GM21619 (cell line): Measurements from ENCODE around the gene MTMR10.
A peak's percentile ranks its signal among the peaks of the same experiment; 100 is the strongest.

Source experiments
- ATAC-seq: cut with Tn5 transposase; IDR thresholded peaks from one replicate; pipeline ENCODE4 v1.9.1; 2021; ENCODE audit not compliant: unreplicated experiment

MTMR10 gene, protein sequence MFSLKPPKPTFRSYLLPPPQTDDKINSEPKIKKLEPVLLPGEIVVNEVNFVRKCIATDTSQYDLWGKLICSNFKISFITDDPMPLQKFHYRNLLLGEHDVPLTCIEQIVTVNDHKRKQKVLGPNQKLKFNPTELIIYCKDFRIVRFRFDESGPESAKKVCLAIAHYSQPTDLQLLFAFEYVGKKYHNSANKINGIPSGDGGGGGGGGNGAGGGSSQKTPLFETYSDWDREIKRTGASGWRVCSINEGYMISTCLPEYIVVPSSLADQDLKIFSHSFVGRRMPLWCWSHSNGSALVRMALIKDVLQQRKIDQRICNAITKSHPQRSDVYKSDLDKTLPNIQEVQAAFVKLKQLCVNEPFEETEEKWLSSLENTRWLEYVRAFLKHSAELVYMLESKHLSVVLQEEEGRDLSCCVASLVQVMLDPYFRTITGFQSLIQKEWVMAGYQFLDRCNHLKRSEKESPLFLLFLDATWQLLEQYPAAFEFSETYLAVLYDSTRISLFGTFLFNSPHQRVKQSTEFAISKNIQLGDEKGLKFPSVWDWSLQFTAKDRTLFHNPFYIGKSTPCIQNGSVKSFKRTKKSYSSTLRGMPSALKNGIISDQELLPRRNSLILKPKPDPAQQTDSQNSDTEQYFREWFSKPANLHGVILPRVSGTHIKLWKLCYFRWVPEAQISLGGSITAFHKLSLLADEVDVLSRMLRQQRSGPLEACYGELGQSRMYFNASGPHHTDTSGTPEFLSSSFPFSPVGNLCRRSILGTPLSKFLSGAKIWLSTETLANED

DNA sequence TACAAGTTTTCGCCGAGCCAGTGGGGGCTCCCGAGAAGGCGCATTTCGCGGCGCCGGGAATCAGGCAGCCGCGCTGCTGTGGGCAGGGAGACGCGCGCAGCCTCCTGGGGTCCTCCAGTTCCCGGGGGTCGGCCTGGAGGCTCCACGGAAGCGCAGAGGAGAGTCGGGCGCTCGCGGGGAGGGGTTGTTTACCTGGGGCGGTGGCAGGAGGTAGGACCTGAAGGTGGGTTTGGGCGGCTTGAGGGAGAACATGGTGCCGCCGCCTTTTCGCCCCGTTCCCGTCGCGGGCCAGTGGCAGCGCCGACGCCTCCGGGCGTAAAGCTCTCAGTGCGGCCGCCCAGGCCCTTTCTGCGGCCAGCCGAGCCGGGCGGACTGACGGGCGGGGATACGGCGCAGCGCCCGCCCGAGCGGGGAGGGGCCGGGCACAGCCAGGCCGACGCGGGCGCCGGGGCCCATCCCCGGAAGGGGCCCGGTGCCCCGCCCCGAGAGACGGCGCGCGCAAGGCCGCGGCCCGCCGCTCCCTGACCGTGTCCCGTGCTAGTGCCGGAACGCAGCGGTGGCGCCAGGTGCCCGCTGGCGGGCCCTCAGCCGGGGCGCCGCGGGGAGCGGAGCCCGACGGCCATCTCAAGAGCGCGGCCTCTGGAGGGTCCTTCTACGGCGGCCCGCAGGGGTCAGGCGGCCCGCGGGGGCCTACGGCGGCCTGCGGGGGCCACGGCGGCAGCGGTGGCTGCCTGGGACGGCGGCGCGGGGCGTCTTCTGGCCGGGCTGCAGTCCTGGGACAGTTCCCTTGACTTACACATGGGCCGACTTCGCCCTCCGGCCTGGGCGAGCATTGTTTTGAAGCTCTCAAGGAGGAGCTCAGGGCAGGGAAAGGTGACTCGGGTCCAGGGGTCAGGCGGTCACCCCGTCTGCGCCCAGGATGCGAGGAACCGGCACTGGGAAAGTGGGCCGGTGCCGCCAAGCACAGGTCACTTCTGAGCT lies at the start of gene MTMR10:
Gene MTMR10 (minus strand): TSS at position 374 of the 981 bp plus-strand sequence. CDS start 122 bp downstream, at position 252.
- peak; percentile 84 for ATAC-seq

DNA sequence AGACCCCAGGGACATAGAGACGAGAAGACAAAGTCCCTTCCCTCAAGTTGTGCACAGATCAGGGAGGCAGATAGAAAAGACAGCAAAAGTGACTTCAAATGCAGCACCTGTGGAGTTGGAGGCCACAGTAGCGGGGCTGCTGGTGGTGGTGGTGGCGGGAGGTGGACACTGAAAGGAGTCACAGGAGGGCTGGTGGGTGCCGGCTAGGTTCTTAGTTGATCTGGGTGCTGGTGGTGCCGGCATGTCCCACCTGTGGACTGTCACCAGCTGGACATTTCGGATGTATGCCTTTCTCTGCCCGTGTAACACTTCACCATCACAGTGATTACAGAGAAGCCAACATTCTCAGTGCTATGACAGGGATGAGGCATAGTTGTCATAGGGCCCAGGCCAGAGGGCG lies 49.2 kb upstream of the MTMR10 start:
- no peak for ATAC-seq

DNA sequence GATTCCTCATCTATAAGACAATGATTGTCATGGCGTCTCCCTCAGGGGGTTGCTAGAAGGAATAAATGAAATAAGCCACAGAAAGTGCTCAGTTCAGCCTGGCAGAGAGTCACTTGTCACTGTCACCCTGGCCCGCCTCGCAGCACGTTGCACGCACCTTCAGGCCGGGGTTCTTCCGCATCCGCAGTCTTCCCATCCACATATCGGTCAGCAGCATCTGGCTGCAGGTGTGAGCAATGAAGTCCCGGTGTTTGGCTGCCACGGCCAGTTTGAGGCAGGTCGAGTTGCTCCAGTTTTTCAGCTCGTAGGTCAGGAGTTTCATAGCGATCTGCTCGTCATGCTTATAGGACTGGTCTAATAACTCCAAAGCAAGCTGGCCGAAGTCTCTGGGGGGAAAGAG lies 48.5 kb upstream of the MTMR10 start:
- no peak for ATAC-seq

DNA sequence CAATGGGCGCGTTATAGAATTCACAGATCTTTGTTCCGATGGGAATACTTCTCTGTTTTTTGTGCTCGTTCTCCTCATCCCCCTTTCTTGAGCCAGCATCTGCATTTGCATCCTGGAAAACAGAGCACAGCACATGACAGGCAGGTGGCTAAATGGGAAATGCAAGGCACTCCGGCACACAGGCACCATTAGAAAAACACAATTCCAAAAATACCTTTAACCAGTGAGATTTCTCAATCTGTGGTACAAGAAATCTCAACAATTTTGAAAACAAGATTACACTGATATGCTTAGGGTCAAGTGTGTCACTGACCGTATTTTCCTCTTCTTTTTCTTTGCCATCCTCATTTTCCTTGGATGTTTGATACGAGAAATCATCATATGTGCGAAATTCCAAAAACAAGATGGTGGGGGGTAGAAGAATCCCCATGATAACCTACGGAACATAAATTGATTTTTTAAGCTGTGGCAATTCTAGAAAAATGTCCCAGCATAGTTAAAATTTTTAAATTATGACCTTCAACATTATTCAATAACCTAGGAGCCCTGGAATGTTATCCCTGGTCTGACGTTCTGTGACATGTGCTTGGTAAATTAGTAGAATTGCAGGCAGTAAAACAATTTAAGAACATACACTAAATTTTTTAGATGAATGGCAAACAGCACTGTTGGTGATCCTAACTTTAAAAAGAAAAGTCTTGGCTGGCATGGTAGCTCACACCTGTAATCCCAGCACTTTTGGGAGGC lies 46.5 kb upstream of the MTMR10 start:
- no peak for ATAC-seq

DNA sequence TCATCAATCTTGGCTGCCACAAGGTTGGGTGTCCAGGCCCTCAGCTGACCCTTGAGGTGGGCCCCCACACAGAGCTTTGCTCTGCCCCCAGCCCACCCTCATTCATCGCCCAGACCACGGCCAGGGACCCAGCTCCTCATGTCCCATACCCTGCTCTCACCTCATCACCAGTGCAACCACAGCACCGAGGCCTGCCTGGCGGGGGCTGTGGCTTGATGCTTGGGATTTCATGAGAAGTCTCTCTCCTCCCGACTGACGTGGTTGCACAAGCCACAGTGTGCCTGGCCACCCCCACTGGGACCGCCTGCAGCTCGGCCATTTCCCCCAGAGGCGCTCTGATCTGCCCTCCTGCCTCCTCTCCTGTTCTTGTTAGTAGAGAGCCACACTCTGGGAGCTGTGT lies 45.4 kb upstream of the MTMR10 start:
- ATAC-seq = no peak

DNA sequence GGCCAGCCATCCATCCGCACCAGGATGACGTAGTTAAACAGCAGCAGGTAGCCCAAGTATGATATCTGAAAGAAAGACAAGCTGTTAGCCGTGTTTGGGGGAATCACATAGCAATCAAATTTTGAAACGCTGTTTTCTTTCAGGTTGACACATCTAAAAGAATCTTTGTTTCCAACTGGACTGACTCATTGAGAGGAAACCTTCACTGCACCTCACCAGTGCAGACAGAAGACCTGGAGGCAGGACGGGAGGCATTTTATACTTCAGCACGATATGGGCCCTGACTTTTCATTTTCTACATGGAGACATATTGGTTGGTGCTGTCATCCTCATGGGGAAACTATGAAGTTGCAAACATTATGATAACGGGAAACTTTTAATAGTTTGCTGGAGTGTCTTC lies 44.2 kb upstream of the MTMR10 start:
- no peak for ATAC-seq

DNA sequence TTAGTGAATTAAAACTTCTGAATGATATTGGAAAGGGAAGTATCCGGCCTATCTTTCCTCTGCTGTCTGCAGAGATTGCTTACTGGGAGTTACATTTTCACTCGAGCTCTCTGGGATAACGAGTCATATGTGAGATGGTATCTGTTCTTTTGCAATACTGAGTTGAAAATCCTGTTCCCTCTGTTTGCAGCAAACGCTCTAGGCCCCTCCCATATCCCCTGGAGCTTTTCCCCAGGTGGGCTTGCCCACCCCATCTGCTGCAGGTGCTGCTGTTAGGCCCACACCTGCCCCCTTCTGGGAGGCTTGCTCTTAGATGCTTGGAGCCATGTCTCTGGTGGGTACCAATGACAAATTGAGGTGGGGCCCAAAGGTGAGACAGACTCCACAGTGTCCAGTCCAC lies 42.7 kb upstream of the MTMR10 start:
- no peak for ATAC-seq

DNA sequence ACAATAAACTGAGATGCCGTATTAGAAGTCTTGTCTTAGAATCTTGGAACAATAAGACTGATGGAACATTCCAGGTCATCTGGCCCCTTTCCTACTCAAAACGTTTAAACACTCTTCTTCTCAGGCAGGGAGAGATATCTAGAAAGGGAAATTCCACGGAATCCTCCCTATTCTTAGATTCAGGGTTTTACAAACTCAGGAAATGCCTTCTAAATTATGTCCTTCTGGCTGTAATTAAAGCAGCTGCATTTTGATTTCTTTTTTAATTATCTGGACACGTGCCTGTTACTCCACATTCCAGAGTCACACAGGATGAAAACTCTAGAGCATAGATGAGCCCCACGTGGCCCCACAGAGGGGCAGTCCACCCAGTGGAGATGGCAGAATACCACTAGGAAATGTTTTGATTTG lies 41.5 kb upstream of the MTMR10 start:
- no peak for ATAC-seq

DNA sequence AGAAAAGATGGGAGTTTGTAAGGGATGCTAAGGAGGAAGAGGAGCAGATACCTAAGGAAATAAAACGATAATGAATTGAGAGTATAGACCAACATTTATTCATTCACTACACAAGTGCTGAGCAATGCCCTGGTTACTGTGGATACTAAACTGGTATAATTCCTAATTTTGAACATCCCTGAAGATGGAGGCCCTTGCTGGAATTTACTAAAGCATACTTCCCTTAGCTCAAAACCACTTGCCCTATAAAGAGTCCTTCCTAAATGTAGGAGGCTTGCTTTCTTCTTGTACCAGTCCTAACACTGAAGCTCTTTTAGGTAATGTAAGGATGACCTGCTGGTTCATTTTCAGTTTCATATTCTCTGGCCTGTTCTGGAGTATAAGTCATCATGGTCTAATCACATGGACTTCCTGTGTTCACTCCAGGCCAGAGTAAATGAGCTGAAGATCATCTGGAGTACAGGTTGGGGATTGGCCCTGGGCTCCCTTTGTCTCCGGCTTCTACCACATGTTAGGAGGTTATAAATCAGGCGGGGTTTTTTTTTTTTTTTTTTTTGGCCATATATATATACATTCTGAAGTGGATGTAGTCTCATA lies 40.1 kb upstream of the MTMR10 start:
- peak; percentile 95 for ATAC-seq

DNA sequence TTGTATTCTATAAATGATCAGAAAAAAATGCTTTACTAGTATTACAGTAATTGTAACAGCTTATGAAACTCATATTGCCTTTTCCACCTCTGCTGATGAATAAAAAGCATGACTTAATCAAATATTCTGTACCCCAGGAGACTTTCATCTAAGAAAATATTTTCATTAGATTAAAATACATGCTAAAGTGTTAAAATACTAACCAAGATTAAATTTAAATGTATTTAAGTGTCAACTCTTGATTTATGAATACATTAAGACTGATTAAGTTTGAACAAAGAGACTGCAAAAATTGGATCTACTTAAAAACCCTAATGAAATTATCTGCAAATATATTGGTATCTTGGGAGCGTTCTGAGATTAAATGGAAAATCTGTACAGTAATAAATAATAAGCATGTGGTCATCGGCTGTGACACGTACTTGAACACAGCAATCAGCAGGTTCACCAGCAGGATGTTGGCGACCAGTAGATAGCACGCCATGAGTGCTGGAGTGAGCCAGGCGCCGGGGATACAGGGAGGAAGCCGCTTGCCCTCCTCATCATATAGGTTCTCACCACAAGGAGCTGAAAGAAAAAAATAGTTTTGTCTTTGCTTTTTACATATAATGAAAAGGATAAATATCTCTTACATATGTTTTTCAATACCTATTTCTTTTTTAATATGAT lies 36.6 kb upstream of the MTMR10 start:
- no peak for ATAC-seq

DNA sequence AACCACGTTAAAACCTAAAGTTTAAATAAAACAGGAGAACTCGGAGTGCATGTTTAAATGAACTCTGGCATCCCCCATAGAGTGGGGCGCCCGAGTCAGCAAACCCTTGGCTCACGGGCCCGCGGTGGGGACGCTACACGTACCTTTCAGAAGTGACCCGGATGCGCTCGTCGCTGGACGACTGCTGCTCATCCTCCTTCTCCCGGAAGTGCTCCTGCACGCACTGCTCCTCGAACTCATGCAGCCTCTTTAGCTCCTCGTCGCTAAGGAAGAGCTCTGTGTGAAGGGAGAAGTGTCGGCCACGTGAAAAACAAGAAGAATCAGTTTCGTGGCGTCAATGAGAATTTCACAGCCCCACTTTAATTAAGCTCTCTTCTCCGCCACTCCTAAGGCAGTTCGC lies 34.6 kb upstream of the MTMR10 start:
- ATAC-seq = no peak

DNA sequence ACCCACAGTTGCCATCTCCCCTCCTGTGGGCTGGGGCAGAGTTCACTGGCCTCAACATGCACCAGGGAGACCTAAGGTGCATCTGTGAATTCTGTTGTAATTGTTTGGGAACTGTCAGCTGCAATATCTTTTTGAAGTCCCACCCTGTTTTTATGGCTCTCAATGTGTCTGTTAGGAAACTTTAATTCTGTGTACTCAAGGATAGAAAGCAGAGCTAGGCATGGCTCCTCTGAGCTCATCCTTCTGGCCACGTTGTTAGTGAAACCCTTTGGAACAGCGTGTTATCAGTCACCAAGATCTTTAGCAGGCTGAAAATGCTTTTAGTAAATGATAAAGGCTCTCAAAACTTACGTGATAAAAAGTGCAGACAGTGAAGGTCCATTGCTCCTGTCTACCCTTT lies 33.6 kb upstream of the MTMR10 start:
- ATAC-seq = no peak

DNA sequence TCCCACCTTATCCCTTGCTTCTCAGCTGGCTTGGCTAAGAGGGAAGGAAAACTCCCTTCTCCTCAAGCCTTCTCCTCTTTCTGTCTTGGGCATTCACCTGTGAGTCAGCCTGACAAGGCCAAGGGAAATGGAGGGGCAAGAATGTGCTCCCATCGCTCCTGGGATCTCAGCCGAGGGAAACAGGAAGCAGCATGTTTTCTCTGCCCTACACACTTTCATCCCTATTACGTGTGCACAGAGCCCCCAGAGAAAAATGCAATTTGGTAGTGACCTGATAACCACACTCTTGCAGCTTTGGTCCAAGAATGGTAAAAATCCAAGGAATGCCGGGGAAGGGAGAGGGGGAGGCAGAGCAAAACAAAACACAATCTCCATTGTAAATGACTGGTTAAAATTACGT lies 32.9 kb upstream of the MTMR10 start:
- ATAC-seq = no peak

DNA sequence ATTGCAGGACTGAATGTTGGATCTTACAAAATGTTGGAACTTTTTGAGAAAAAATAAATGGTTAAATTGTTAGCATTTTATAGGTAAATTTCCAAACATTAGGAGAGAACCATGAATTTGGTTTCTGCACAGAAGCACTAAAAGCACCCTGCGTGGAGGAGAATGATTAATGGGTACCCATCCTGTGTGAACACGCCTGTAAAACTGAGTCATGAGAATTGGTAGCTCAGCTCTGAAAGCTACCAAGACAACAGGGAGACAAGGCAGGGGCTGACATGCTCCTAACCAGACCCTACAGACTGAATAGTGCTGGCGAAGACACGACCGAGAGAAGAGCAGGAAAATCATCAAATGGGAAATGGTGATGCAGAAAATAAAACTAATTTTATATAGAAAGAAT lies 32.4 kb upstream of the MTMR10 start:
- no peak for ATAC-seq

DNA sequence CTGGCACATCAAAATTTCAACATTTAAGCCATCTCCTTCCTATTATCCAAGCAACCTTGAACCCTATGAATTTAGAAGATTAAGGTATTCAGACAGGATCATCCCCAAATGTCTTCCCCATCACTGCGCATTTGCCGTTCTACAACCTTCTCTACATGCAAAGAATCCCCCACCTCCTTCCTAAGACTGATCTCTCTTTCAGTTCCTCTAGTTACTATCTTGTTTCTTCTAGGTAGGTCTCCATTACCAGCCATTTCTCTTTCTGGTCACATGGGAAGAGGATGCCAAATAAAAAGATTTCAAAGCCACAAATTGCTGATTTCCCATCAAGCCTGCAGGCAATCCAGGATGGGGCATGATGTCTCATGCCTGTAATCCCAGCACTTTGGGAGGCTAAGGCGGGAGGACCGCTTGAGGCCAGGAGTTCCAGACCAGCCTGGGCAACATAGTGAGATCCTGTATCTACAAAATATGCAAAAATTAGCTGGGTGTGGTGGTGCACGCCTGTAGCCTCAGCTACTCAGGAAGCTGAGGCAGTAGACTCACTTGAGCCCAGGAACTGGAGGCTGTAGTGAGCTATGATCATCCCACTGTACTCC lies 29.7 kb upstream of the MTMR10 start:
- ATAC-seq = no peak

DNA sequence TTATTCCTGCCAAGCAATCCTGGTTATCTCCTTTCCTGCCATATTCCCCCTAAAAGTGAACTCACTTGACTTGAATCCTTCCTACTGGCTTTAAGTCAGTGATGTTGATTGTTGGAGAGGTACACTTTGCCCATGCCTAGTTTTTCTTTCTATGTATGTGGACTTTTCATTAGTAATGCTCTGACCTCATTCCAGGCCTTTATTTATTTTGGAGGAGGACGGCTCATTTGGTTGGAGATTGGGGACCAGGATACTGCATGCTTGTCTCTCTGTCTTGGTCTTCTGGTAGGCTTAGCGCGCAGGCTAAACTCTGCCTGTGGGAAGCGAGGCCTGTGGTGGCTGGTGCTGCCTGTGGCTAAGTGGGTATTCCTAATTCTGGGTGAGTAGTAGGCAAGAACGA lies 29.1 kb upstream of the MTMR10 start:
- no peak for ATAC-seq

DNA sequence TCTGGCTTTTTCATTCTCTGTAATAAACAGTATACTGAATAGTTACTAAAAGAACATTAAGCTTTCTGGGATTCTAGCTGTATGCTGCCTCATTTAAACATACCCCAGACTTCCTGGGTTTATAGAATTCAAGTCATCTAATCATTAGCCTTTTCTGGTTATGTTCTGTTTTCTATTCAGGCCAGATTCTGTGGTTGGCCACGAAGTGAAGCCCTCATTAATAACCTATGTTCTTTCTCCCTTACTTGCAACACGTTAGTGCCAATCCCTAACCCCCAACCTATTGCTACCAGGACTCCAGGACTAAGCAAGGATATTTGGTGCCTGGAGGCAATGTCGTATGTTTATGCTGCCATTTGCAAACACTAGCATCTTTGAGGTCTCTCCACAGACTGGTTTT lies 28.6 kb upstream of the MTMR10 start:
- no peak for ATAC-seq

DNA sequence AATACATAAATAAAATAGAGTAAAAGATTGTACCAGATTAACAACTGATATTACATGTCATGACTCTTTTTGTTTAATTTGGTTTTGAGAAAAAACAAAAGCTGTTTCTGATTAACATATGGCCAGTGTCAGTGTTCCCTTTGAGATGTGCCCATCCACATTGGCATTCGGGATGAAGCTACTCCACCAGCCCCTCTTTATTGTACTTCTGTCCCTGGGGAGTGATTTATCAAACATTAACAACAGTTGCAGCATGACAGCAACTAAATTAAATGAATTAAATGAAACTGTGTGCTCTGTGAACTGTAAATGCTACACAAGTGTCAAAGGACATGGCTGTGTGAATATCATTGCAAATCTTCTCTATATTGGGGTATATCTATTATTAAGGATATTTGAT lies 25.9 kb upstream of the MTMR10 start:
- ATAC-seq = no peak

DNA sequence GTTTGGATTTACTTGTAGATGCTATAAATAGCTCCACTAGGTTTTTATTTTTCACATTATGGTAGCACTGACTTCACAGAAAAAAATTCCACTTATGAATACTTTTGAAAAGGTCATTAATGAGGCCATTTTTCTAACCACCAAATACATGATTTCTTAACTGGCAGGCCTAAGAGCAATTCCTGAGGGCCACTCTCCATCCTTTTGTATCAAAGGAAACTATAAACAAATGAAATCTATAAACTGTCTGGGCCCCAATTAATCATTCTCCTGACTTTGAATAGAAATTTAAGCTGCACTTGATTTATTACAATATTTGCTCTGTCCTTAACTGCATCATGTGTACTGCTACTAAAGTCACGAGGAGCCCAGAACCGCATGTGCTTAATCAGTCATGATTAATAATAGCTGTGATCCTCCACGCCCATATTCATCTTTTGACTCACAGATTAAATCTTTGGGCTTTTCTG lies 25.1 kb upstream of the MTMR10 start:
- ATAC-seq = no peak
